ENCODE measurements around the gene ZNF277.

Gene ZNF277

GRCh38 chr7:112254156-112254555 lies 47.7 kb downstream of the ZNF277 start:
- no peak for DNase-seq (ENCODE audit: low read depth)
- TF ChIP-seq, protein P1, sequence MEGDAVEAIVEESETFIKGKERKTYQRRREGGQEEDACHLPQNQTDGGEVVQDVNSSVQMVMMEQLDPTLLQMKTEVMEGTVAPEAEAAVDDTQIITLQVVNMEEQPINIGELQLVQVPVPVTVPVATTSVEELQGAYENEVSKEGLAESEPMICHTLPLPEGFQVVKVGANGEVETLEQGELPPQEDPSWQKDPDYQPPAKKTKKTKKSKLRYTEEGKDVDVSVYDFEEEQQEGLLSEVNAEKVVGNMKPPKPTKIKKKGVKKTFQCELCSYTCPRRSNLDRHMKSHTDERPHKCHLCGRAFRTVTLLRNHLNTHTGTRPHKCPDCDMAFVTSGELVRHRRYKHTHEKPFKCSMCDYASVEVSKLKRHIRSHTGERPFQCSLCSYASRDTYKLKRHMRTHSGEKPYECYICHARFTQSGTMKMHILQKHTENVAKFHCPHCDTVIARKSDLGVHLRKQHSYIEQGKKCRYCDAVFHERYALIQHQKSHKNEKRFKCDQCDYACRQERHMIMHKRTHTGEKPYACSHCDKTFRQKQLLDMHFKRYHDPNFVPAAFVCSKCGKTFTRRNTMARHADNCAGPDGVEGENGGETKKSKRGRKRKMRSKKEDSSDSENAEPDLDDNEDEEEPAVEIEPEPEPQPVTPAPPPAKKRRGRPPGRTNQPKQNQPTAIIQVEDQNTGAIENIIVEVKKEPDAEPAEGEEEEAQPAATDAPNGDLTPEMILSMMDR (IDR thresholded peaks at IDR 0.05; ENCODE audit: control insufficient read depth, insufficient read depth, low read depth, low read length, missing control alignments), result no peak

DNA sequence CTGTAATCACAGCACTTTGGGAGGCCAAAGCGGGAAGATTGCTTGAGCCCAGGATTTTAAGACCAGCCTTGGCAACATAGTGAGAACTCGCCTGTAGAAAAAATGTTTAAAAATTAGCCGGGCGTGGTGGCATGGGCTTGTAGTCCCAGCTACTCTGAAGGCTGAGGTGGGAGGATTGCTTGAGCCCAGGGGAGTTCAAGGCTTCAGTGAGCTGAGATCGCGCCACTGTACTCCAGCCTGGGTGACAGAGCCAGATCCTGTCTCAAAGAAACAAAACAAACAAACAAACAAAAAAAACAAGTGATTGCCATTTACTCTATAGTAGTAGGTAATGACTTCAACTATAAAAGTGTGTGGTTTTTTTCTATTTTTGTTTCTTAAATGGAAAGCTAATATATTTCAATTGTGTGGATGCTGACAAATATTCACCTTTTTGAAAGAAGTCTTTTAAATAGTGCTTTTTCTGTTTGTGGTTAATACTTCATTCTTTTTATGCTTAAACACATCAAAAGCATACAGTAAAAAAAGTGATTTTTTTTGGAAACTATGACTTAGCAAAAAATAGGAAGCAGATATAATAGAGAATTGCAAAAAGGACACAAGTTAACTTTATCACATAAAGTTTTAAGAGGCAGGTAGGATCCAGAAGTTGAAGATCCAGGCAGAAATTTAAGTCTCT lies 48.4 kb downstream of the ZNF277 start:
- TF ChIP-seq, protein P1 (IDR thresholded peaks at IDR 0.05; ENCODE audit: control insufficient read depth, insufficient read depth, low read depth, low read length, missing control alignments), result no peak
- no peak overlapping the region for H3K4me3 ChIP-seq (ENCODE audit: control insufficient read depth, low read depth, low read length)
- DNase-seq (ENCODE audit: low read depth), result no peak

More at GRCh38 chr7:112254156-112254555, 47.7 kb downstream of the ZNF277 start:
- H3K4me3 ChIP-seq (ENCODE audit: control insufficient read depth, low read depth, low read length), result no peak overlapping the region

- H3K4me3 ChIP-seq (ENCODE audit: control insufficient read depth, low read depth, low read length), result no peak overlapping the region
- no peak for DNase-seq (ENCODE audit: low read depth)
- TF ChIP-seq, protein P1 (IDR thresholded peaks at IDR 0.05; ENCODE audit: control insufficient read depth, insufficient read depth, low read depth, low read length, missing control alignments), result no peak
These were observed 48.9 kb downstream of the ZNF277 start for GRCh38 chr7:112255388-112255720.

DNA sequence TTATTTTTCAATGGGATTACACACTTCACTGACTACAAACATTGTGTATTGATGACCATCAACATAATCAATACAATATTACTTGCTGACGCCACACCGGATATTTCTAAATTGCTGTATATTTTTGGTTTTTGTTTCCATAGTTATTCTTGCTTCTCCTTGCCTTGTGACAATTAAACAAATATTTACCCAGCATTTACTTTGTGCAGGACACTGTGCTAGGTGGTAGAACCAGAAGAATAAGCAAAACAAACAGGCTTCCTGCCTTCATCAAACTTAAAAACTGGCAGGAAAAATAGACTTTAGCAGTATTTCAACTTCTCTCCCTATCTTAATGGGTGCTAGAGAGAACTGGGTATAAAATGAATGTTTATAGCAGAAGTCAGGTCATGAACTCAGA lies 50.6 kb downstream of the ZNF277 start:
- no peak for DNase-seq (ENCODE audit: low read depth)
- no peak overlapping the region for H3K4me3 ChIP-seq (ENCODE audit: control insufficient read depth, low read depth, low read length)

GRCh38 chr7:112260911-112261310 lies 54.4 kb downstream of the ZNF277 start:
- no peak for DNase-seq (ENCODE audit: low read depth)
- TF ChIP-seq, protein P1 (IDR thresholded peaks at IDR 0.05; ENCODE audit: control insufficient read depth, insufficient read depth, low read depth, low read length, missing control alignments), result no peak
- no peak overlapping the region for H3K4me3 ChIP-seq (ENCODE audit: control insufficient read depth, low read depth, low read length)

More for the DNA sequence above, 50.6 kb downstream of the ZNF277 start:
- TF ChIP-seq, protein P1 (IDR thresholded peaks at IDR 0.05; ENCODE audit: control insufficient read depth, insufficient read depth, low read depth, low read length, missing control alignments), result no peak

- DNase-seq (ENCODE audit: low read depth), result no peak
These were observed 55.5 kb downstream of the ZNF277 start for GRCh38 chr7:112262036-112262435.

More at GRCh38 chr7:112262036-112262435, 55.5 kb downstream of the ZNF277 start:
- H3K4me3 ChIP-seq (ENCODE audit: control insufficient read depth, low read depth, low read length), result no peak overlapping the region
- TF ChIP-seq, protein P1 (IDR thresholded peaks at IDR 0.05; ENCODE audit: control insufficient read depth, insufficient read depth, low read depth, low read length, missing control alignments), result no peak

Data from AG09309 (cell line).